NCI-H2107 (cell line): Measurements from ENCODE around the gene PAX3.

Experiments used
- DNase-seq: peaks from one replicate; lab custom pipeline; 2025; lab: John Stamatoyannopoulos, UW

The PAX3 gene

GRCh38 chr2:222270396-222270795 lies 28.4 kb downstream of the PAX3 start:
- DNase-seq: no peak

- DNase-seq: no peak
These were observed 29.7 kb downstream of the PAX3 start for GRCh38 chr2:222269132-222269531.

- DNase-seq: no peak
These were observed 30.3 kb downstream of the PAX3 start for GRCh38 chr2:222268311-222268990.

- no peak for DNase-seq
These were observed 33.9 kb downstream of the PAX3 start for GRCh38 chr2:222264791-222265320.

GRCh38 chr2:222261504-222261903 lies 37.3 kb downstream of the PAX3 start:
- no peak for DNase-seq

GRCh38 chr2:222257645-222258044 lies 41.2 kb downstream of the PAX3 start:
- no peak for DNase-seq

GRCh38 chr2:222256250-222256649 lies 42.5 kb downstream of the PAX3 start:
- DNase-seq: no peak

GRCh38 chr2:222255090-222255489 lies 43.7 kb downstream of the PAX3 start:
- no peak for DNase-seq

GRCh38 chr2:222250313-222250712 lies 48.5 kb downstream of the PAX3 start:
- DNase-seq: no peak

GRCh38 chr2:222249444-222249843 lies 49.4 kb downstream of the PAX3 start:
- no peak for DNase-seq

- no peak for DNase-seq
These were observed 50.0 kb downstream of the PAX3 start for GRCh38 chr2:222248818-222249217.

- DNase-seq: no peak
These were observed 50.5 kb downstream of the PAX3 start for GRCh38 chr2:222248256-222248655.

- no peak for DNase-seq
These were observed 56.3 kb downstream of the PAX3 start for GRCh38 chr2:222242532-222242931.

GRCh38 chr2:222241128-222241870 lies 57.5 kb downstream of the PAX3 start:
- DNase-seq: no peak

GRCh38 chr2:222240676-222241049 lies 58.1 kb downstream of the PAX3 start:
- no peak for DNase-seq

- DNase-seq: no peak
These were observed 58.7 kb downstream of the PAX3 start for GRCh38 chr2:222239945-222240675.

- DNase-seq: no peak
These were observed 59.7 kb downstream of the PAX3 start for GRCh38 chr2:222239091-222239490.

GRCh38 chr2:222238072-222238471 lies 60.7 kb downstream of the PAX3 start:
- no peak for DNase-seq

- no peak for DNase-seq
These were observed 66.0 kb downstream of the PAX3 start for GRCh38 chr2:222232839-222233238.

GRCh38 chr2:222232372-222232771 lies 66.4 kb downstream of the PAX3 start:
- DNase-seq: no peak

GRCh38 chr2:222228054-222228453 lies 70.7 kb downstream of the PAX3 start:
- DNase-seq: no peak

- DNase-seq: no peak
These were observed 80.0 kb downstream of the PAX3 start for GRCh38 chr2:222218786-222219185.

GRCh38 chr2:222217712-222218111 lies 81.1 kb downstream of the PAX3 start:
- DNase-seq: no peak
